HG03575 (cell line): ENCODE data around the gene HLA-DQB1.
A peak's percentile ranks its signal among the peaks of the same experiment; 100 is the strongest.
"Not testable (repeated sequence)": the region's sequence is repeated elsewhere in the genome, so short reads cannot be mapped to it uniquely, and the experiment has no call there.

Source experiments
- ATAC-seq: cut with Tn5 transposase; IDR thresholded peaks from one replicate; pipeline ENCODE4 v1.9.1; 2021; ENCODE audit not compliant: unreplicated experiment, insufficient number of reproducible peaks, low FRiP score; ENCODE audit errors: extremely low read depth

HLA-DQB1 gene

GRCh38 chr6:32637219-32637880, 29.1 kb downstream of the HLA-DQB1 start, which contains the start of gene HLA-DQA1:
Gene HLA-DQA1 (plus strand): TSS chr6:32637406. CDS start chr6:32637459, 53 bp downstream.
- peak; percentile 72 for ATAC-seq

- ATAC-seq = no peak
Measured at GRCh38 chr6:32635526-32636123, 30.8 kb downstream of the HLA-DQB1 start.

GRCh38 chr6:32629793-32630192, 36.7 kb downstream of the HLA-DQB1 start:
- ATAC-seq = not testable (repeated sequence)

- ATAC-seq = no peak
Measured at GRCh38 chr6:32627831-32628230, 38.6 kb downstream of the HLA-DQB1 start.

GRCh38 chr6:32627249-32627648, 39.2 kb downstream of the HLA-DQB1 start:
- ATAC-seq = no peak

- no peak for ATAC-seq
Measured at GRCh38 chr6:32625137-32625536, 41.3 kb downstream of the HLA-DQB1 start.

DNA sequence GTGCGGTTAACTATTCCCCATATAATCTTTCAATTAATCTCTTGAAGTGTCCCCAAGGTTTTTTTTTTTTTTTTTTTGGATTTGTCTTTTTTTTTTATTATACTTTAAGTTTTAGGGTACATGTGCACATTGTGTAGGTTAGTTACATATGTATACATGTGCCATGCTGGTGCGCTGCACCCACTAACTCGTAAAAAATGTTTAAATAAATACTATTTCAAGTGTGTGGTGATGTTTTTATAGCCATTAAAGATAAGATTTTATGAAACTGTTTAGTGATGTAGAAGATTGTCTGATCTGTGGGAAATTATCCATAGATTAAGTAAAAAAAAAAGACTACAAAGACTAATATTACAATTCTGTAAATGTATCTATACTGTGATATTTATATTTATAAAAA, 41.9 kb downstream of the HLA-DQB1 start:
- ATAC-seq = no peak

GRCh38 chr6:32623693-32624092, 42.8 kb downstream of the HLA-DQB1 start:
- no peak for ATAC-seq

DNA sequence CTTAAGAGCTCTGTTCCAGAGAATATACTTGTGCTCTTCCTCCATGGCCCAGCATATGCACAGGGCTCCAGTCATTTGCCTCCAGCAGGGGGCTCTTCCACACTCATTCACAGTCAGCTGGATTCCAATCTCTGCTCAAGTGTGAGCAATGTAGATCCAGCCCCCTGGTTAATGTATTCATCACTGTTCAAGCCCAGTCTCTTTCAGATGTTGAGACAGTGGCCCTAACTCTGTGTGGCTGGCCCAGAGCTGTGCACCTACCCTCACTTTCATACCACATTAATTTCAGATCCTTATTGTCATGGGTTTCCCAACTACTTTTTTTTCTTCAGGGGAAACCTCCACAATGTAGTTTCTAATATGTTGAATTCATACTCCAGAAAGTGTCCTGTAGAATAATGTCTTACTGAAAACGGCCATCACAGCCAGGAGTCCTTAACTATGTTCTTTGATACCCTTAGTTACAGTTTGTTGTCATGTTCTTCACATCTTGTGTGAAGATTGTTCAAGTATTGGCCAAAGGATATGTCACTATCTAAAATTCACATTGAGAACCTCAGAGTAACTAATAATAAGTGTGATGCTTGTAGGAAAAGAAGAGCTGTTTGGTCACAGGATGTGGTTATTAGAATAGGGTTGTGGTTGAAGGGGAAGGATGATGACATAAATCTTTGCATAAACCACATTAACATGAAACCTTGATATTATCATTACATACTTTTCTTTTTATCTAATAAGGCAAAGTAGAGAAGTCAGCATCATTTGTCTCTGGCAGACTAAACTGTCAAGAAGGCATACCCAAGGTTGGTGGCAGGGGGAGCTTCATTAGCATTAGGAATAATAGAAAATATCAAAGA, 43.7 kb downstream of the HLA-DQB1 start:
- ATAC-seq = peak; percentile 73

GRCh38 chr6:32621372-32621771, 45.1 kb downstream of the HLA-DQB1 start:
- ATAC-seq = no peak

DNA sequence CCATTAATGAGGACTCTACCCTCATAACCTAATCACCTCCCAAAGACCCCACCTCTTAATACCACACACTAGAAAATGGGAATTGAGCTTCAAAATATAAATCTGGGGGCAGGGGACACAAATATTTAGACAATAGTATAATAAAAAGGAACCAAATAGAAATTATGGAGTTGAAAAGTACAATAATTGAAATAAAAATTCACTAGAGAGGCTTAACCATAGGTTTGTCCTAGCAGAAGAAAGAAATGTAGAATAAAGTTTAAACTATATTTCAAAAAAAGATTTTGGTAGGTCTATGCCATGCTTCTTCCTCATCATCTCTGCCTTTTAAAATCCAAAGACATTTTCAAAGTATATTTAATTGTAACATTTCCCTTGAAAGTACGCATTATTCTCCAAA, 48.7 kb downstream of the HLA-DQB1 start:
- ATAC-seq = no peak

- ATAC-seq = no peak
Measured at GRCh38 chr6:32615885-32616532, 50.4 kb downstream of the HLA-DQB1 start.

GRCh38 chr6:32614366-32615081, 51.9 kb downstream of the HLA-DQB1 start:
- no peak for ATAC-seq

DNA sequence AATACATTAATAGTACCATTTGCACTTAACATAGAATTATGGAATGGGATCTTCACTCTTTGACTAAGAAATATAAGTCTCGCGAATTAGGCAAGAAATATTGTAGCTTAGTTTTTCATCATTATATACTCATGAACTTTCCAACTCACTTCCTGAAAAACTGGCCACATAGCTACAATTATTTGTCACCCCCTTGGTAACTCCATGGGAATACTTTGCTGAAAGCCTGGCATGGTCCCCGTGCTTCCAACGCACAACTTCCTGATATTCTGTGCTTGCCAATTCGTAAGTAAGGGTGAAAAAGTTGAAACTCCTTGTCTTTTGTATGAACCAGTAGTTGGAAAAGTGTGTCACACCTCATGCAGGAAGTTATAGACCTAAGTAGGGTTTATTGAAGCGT, 53.0 kb downstream of the HLA-DQB1 start:
- no peak for ATAC-seq

- no peak for ATAC-seq
Measured at GRCh38 chr6:32610682-32611296, 55.7 kb downstream of the HLA-DQB1 start.

GRCh38 chr6:32609731-32610640, 56.5 kb downstream of the HLA-DQB1 start:
- ATAC-seq = peak; percentile 60
